Mesothelial cell of epicardium (in vitro differentiated cells): Measurements from ENCODE around the gene PARN. TPM values are rescaled to one million over a fixed set of nuclear protein-coding genes. Genes with fewer than 3 reads are reported as not detected.

Source experiments
- DNase-seq, 2 experiments: peaks; one replicate each; pipeline ENCODE4 v3.0.0; 2021; ENCODE audit warnings: low spot score in 2 of 2; ENCODE audit not compliant: unreplicated experiment in 2 of 2
- H3K27ac Mint-ChIP-seq: 2 replicates; pipeline ENCODE4 v1.8.0; 2021; ENCODE audit warnings: mixed read lengths
- H3K27me3 Mint-ChIP-seq: 2 replicates; pipeline ENCODE4 v1.8.0; 2021; ENCODE audit warnings: low read depth, mixed read lengths
- H3K36me3 Mint-ChIP-seq: 2 replicates; pipeline ENCODE4 v1.8.0; 2021; ENCODE audit warnings: mixed read lengths
- H3K4me1 Mint-ChIP-seq: 2 replicates; pipeline ENCODE4 v1.8.0; 2021; ENCODE audit warnings: mixed read lengths
- H3K4me3 Mint-ChIP-seq: 2 replicates; pipeline ENCODE4 v1.8.0; 2021; ENCODE audit warnings: mild to moderate bottlenecking, moderate library complexity, mixed read lengths
- H3K9me3 Mint-ChIP-seq: 2 replicates; pipeline ENCODE4 v1.8.0; 2021; ENCODE audit warnings: mixed read lengths
- CTCF ChIP-seq: fragments of 200-600 bp; sonication (generic); IDR thresholded peaks from one replicate; pipeline ENCODE4 v1.5.0; 2021; ENCODE audit warnings: antibody characterized with exemption; ENCODE audit not compliant: unreplicated experiment
- total RNA-seq: library from RNA; stranded (reverse); gene quantifications from 3 replicates; pipeline ENCODE4 v1.2.1, GENCODE V29; 2021

The PARN gene
- total RNA-seq, 1 donor from 2014 or later, result 35.6 TPM

GRCh38 chr16:14564861-14565687 is 65.0 kb downstream of the PARN start:
- no peak for TF ChIP-seq CTCF
- Mint-ChIP-seq H3K4me3 (no peak overlapping the region), H3K27ac (peak overlapping the region; percentile 13), H3K9me3 (no peaks in the 10 kb centered on the region), H3K4me1 (peaks cover 12% of the 10 kb centered on the region), H3K36me3 (peaks cover 7% of the 10 kb centered on the region), H3K27me3 (no peaks in the 10 kb centered on the region)
- no peak for DNase-seq

DNA sequence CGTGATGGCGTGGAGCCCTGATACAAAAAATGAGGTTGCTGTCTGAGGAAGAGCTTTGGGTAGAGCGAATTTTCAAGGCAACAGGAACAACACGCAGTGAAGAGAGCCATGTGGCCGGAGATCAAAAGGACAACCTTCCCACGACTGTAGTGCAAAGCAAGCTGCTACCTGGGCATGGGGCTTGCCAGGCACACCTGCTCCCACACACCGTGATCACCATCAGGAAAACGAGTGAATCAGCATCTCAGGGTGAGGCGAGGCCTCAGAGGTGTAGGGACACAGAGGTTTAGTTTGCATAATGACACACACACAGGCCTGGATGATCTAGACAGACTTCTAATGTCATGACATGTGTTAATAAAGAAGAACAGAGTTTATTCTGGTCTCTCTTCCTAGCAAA is 65.7 kb downstream of the PARN start:
- Mint-ChIP-seq H3K4me3 (no peak overlapping the region), H3K27ac (no peak overlapping the region), H3K27me3 (no peaks in the 10 kb centered on the region), H3K36me3 (peaks cover 4% of the 10 kb centered on the region), H3K4me1 (peaks cover 12% of the 10 kb centered on the region), H3K9me3 (no peaks in the 10 kb centered on the region)
- TF ChIP-seq CTCF, result no peak
- no peak for DNase-seq

DNA sequence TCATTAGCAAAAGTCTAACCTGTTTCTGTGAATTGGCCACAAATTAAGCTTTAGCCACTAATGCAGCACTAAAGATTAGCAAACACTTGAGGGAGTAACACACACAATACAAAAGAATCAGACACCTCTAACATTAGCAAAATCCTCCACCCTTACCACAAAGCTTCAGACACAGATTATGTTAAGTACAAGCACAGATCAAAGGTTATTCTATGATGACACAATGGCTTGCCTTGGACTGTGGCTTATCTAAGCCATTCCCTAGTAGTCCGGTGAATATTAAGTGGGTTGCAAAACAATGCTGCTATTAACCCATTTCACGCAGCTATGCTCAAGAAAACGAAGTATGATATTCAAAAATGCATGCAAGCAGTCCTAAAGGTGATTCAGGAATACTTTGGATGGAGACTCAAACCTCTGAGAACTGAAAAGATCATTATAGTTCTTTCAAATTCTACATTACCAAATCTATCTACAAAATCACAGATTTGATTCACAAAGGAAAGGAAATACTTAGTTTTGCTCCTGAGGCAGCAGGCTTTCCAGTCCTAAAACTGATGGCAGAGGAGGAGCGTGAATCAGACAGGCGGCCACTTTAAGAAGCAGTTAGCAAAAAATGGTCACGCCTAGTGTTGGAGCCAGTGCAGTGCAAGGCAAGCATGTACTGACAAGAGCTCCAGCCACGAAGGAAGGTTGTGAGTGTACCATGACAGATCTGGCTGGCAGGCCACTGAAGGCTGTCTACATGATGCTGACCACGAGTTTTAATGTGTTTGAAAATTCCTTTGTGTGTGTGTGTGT is 67.2 kb downstream of the PARN start:
- H3K9me3 Mint-ChIP-seq, result no peaks in the 10 kb centered on the region
- peaks cover 12% of the 10 kb centered on the region for H3K4me1 Mint-ChIP-seq
- H3K4me3 Mint-ChIP-seq, result no peak overlapping the region
- H3K27me3 Mint-ChIP-seq, result no peaks in the 10 kb centered on the region
- H3K36me3 Mint-ChIP-seq, result peaks cover 2% of the 10 kb centered on the region
- H3K27ac Mint-ChIP-seq, result no peak overlapping the region
- TF ChIP-seq CTCF, result no peak
- no peak for DNase-seq

DNA sequence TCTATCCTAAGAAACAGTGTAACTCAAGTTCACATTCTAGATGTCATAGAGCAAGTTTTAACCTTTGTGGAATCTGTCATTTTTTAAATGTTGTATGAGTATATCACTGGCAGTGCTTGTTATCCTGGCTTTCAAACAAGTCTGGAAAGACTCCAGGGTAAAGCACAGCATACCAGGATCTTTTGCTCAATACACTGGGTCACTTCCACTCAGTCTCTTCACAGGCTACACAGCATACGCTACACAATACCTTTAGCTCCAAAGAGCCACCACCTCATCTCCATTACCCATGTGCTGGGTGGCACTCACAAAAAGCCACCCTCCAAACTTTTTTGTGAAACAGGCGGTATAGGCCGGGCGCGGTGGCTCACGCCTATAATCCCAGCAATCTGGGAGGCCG is 69.5 kb downstream of the PARN start:
- no peak for TF ChIP-seq CTCF
- H3K9me3 Mint-ChIP-seq, result no peaks in the 10 kb centered on the region
- H3K4me3 Mint-ChIP-seq, result no peak overlapping the region
- H3K27me3 Mint-ChIP-seq, result no peaks in the 10 kb centered on the region
- DNase-seq, result no peak
- H3K4me1 Mint-ChIP-seq, result peaks cover 10% of the 10 kb centered on the region
- no peak overlapping the region for H3K27ac Mint-ChIP-seq
- H3K36me3 Mint-ChIP-seq, result peaks cover 2% of the 10 kb centered on the region

GRCh38 chr16:14559809-14560241 is 70.2 kb downstream of the PARN start:
- no peak overlapping the region for H3K4me3 Mint-ChIP-seq
- no peak for DNase-seq
- TF ChIP-seq CTCF, result no peak
- peaks cover 2% of the 10 kb centered on the region for H3K36me3 Mint-ChIP-seq
- H3K27ac Mint-ChIP-seq, result no peak overlapping the region
- no peaks in the 10 kb centered on the region for H3K27me3 Mint-ChIP-seq
- H3K9me3 Mint-ChIP-seq, result no peaks in the 10 kb centered on the region
- H3K4me1 Mint-ChIP-seq, result peaks cover 4% of the 10 kb centered on the region
